Head of caudate nucleus (tissue), 42 donors: ENCODE results near the gene ANKH.

Source experiments
- DNase-seq, 42 donors: peaks; one replicate each; pipeline versions ENCODE4 v3.0.0 to v3.0.0-alpha.2; 2020 to 2021; ENCODE audit warnings: mixed read lengths in 7 of 42
- intact Hi-C: fragments of 100-400 bp; cut with DNase I; formaldehyde crosslinking; loops from one replicate; pipeline ENCODE4 v1.15.0; 2022

The ANKH gene

GRCh38 chr5:14693070-14693469, 178.5 kb downstream of the ANKH start:
- intact Hi-C loops, result no loop called here
- DNase-seq, result no peak

- intact Hi-C loops, result no loop called here
- no peak for DNase-seq
These were observed 184.4 kb downstream of the ANKH start for GRCh38 chr5:14687023-14687665.

- intact Hi-C loops, result no loop called here
These were observed 185.1 kb downstream of the ANKH start for GRCh38 chr5:14686517-14686916.

GRCh38 chr5:14685757-14686156, 185.8 kb downstream of the ANKH start:
- peak in 31 of 42 donors; percentile 24 to 79 (median 59) for DNase-seq
- intact Hi-C loops, result loop anchor here (2.0 kb wide), 1 partner anchor 327 kb away; no protein-coding TSS in a partner anchor

More at GRCh38 chr5:14686517-14686916, 185.1 kb downstream of the ANKH start:
- DNase-seq, result no peak

GRCh38 chr5:14684757-14685156, 186.8 kb downstream of the ANKH start:
- DNase-seq, result no peak
- intact Hi-C loops, result loop anchor here (2.0 kb wide), 1 partner anchor 328 kb away; no protein-coding TSS in a partner anchor

- intact Hi-C loops, result loop anchor here (2.0 kb wide), 1 partner anchor 329 kb away; no protein-coding TSS in a partner anchor
- DNase-seq, result no peak
These were observed 187.6 kb downstream of the ANKH start for GRCh38 chr5:14683906-14684455.

- peak in 2 of 42 donors; percentile 20 to 29 for DNase-seq
- intact Hi-C loops, result no loop called here
These were observed 190.3 kb downstream of the ANKH start for GRCh38 chr5:14681236-14681752.

- intact Hi-C loops, result no loop called here
- DNase-seq, result no peak
These were observed 192.0 kb downstream of the ANKH start for GRCh38 chr5:14679595-14679994.

- DNase-seq, result no peak
- intact Hi-C loops, result no loop called here
These were observed 192.7 kb downstream of the ANKH start for GRCh38 chr5:14678773-14679334.

GRCh38 chr5:14676320-14676719, 195.3 kb downstream of the ANKH start:
- DNase-seq, result no peak
- intact Hi-C loops, result no loop called here

GRCh38 chr5:14675865-14676300, 195.7 kb downstream of the ANKH start:
- intact Hi-C loops, result no loop called here
- no peak for DNase-seq

GRCh38 chr5:14674983-14675854, 196.4 kb downstream of the ANKH start:
- intact Hi-C loops, result no loop called here
- no peak for DNase-seq

GRCh38 chr5:14673443-14673842, 198.1 kb downstream of the ANKH start:
- intact Hi-C loops, result no loop called here
- DNase-seq, result no peak

- intact Hi-C loops, result no loop called here
These were observed 198.8 kb downstream of the ANKH start for GRCh38 chr5:14672484-14673394.

GRCh38 chr5:14672082-14672481, 199.5 kb downstream of the ANKH start:
- DNase-seq, result no peak
- intact Hi-C loops, result no loop called here

More at GRCh38 chr5:14672484-14673394, 198.8 kb downstream of the ANKH start:
- no peak for DNase-seq

- no peak for DNase-seq
- intact Hi-C loops, result no loop called here
These were observed 200.2 kb downstream of the ANKH start for GRCh38 chr5:14671414-14671813.

GRCh38 chr5:14669975-14670374, 201.6 kb downstream of the ANKH start:
- intact Hi-C loops, result loop anchor here (10.0 kb wide), 1 partner anchor 525 kb away; the partner anchor contains the start of gene TRIO
- DNase-seq, result no peak

GRCh38 chr5:14669415-14669814, 202.2 kb downstream of the ANKH start:
- intact Hi-C loops, result loop anchor here (10.0 kb wide), 1 partner anchor 525 kb away; the partner anchor contains the start of gene TRIO
- no peak for DNase-seq
